ENCODE data around the gene COMMD1.

DNA sequence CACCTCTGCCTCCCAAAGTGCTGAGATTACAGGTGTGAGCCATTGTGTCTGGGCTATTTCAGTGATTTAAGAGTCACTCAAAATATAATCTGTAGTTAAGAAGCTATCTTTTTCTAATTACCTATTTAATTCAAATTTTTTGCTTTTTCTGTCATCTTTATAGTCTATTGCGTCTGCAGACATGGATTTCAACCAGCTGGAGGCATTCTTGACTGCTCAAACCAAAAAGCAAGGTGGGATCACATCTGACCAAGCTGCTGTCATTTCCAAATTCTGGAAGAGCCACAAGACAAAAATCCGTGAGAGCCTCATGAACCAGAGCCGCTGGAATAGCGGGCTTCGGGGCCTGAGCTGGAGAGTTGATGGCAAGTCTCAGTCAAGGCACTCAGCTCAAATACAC, 95.1 kb downstream of the COMMD1 start:
- TF ChIP-seq, protein P1, sequence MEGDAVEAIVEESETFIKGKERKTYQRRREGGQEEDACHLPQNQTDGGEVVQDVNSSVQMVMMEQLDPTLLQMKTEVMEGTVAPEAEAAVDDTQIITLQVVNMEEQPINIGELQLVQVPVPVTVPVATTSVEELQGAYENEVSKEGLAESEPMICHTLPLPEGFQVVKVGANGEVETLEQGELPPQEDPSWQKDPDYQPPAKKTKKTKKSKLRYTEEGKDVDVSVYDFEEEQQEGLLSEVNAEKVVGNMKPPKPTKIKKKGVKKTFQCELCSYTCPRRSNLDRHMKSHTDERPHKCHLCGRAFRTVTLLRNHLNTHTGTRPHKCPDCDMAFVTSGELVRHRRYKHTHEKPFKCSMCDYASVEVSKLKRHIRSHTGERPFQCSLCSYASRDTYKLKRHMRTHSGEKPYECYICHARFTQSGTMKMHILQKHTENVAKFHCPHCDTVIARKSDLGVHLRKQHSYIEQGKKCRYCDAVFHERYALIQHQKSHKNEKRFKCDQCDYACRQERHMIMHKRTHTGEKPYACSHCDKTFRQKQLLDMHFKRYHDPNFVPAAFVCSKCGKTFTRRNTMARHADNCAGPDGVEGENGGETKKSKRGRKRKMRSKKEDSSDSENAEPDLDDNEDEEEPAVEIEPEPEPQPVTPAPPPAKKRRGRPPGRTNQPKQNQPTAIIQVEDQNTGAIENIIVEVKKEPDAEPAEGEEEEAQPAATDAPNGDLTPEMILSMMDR (IDR thresholded peaks at IDR 0.05; ENCODE audit: insufficient read depth, low read length, poor library complexity, severe bottlenecking), result no peak
- no peak for TF ChIP-seq EZH2phosphoT487 (conservative IDR thresholded peaks at IDR 0.05; ENCODE audit: low read length)

Data from SU-DHL-6 (cell line).